AG04449 (cell line): ENCODE data around the gene DOCK3.
"Not testable (repeated sequence)": the region's sequence is repeated elsewhere in the genome, so short reads cannot be mapped to it uniquely, and the experiment has no call there.

ENCODE experiments used
- CTCF ChIA-PET: fragments of 350-600 bp; formaldehyde crosslinking; extraction: SDS; loops from one replicate; lab custom pipeline; 2021; ENCODE audit warnings: antibody characterized with exemption; lab: Yijun Ruan, JAX
- POLR2A ChIA-PET: fragments of 400-600, 350-600 bp; formaldehyde crosslinking; extraction: SDS; loops from one replicate; lab custom pipeline; 2020; ENCODE audit warnings: antibody characterized with exemption, inconsistent platforms; lab: Yijun Ruan, JAX
- DNase-seq: peaks from one replicate; pipeline ENCODE4 v3.0.0-alpha.2; 2010; ENCODE audit warnings: low read depth, low spot score
- H3K4me3 ChIP-seq: 2 replicates; pipeline ENCODE4 v1.5.1; 2011; ENCODE audit warnings: low read depth, mild to moderate bottlenecking, control low read depth, low read length
- TF ChIP-seq, protein P1 (sequence below): IDR thresholded peaks from one replicate; pipeline ENCODE4 v1.5.1; 2011; ENCODE audit warnings: mild to moderate bottlenecking, moderate library complexity, low read length, control low read depth, inconsistent platforms; ENCODE audit not compliant: insufficient read depth; ENCODE audit errors: missing control alignments

DOCK3 gene

DNA sequence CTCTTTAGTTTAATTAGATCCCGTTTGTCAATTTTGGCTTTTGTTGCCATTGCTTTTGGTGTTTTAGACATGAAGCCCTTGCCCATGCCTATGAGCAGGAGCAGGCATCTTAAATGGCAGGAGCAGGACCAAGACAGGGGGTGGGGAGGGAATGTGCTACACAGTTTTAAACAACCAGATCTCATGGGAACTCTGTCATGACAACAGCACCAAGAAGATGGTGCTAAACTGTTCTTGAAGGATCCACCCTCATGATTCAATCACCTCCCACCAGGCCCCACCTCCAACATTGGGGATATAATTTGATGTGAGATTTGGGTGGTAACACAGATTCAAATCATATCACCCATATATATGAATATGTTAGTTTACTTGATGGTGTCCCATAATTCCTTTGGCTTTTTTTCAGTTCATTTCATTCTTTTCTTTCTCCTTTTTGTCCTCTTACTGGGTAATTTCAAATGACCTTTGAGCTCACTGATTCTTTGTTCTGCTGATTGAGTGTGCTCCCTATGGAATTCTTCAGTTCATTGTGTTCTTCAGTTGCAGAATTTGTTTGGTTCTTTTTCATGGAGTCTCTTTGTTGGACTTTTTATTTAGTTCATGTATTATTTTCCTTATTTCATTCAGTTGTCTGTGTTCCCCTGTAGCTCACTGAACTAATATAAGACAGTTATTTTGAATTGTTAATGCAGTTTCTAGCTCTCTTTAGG lies 62.6 kb downstream of the DOCK3 start:
- TF ChIP-seq, protein P1, sequence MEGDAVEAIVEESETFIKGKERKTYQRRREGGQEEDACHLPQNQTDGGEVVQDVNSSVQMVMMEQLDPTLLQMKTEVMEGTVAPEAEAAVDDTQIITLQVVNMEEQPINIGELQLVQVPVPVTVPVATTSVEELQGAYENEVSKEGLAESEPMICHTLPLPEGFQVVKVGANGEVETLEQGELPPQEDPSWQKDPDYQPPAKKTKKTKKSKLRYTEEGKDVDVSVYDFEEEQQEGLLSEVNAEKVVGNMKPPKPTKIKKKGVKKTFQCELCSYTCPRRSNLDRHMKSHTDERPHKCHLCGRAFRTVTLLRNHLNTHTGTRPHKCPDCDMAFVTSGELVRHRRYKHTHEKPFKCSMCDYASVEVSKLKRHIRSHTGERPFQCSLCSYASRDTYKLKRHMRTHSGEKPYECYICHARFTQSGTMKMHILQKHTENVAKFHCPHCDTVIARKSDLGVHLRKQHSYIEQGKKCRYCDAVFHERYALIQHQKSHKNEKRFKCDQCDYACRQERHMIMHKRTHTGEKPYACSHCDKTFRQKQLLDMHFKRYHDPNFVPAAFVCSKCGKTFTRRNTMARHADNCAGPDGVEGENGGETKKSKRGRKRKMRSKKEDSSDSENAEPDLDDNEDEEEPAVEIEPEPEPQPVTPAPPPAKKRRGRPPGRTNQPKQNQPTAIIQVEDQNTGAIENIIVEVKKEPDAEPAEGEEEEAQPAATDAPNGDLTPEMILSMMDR, result no peak
- CTCF ChIA-PET, result no interaction called here
- POLR2A ChIA-PET, result no interaction called here
- no peak overlapping the region for H3K4me3 ChIP-seq
- no peak for DNase-seq

DNA sequence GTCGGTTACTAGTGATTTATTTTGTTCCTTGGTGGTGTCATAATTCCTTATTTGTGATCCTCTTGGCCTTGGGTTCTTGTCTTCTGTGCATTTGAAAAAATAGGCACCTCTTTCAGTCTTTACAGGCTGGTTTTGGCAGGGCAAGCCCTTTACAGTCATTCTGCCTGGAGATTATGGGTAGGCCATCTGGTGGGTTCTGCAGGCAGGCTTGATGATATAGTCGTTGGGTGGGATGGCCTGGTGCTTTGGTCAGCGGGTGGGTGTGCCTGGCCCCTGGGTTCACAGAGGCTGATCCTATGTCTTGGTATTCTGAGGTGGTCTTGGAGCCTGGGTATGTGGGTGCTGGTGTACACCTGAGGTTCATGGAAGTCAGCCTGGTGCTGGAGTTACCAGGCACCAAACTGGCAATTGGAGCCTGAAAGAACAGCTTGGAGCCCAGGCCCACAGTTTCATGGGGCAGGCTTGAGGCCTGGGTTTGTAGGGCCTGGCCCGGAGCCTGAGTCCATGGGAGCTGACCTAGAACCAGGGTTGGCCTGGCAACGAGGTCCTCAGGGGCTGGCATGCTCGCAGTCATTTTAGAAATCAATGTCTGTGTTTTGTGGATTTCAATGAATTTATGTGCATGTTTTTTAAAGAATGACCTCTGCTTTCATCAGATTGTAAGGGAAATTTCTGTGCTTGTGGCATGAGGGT lies 63.3 kb downstream of the DOCK3 start:
- CTCF ChIA-PET, result no interaction called here
- TF ChIP-seq, protein P1, result no peak
- POLR2A ChIA-PET, result no interaction called here
- DNase-seq, result no peak
- no peak overlapping the region for H3K4me3 ChIP-seq

DNA sequence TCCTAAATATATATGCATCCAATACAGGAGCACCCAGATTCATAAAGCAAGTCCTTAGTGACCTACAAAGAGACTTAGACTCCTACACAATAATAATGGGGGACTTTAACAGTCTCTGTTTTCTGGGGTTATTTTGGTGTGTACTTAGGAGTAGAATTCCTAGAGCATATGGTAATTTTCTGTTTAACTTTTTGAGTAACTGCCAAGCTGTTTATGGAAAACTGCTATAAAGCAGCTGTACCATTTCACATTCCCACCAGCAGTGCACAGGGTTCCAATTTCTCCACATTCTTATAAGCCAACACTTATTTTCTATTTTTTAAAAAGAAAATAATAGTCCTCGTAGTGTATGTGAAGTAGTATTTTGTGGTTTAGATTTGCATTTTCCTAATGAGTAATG lies 68.9 kb downstream of the DOCK3 start:
- H3K4me3 ChIP-seq, result no peak overlapping the region
- TF ChIP-seq, protein P1, result no peak
- DNase-seq, result no peak
- POLR2A ChIA-PET, result no interaction called here
- CTCF ChIA-PET, result no interaction called here

DNA sequence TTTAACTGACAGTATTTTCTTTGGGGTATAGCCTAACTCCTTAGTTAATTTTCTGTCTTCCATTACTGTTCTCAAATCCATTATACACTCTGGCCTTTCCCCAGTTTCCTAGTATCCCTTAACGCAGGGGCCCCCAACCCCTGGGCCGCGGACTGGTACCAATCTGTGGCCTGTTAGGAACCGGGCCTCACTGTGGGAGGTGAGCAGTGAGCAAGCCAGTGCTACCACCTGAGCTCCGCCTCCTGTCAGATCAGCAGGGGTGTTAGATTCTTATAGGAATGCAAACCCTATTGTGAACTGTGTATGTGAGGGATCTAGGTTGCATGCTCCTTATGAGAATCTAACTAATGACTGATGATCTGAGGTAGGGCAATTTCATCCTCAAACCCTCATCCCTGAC lies 75.1 kb downstream of the DOCK3 start:
- TF ChIP-seq, protein P1, result no peak
- H3K4me3 ChIP-seq, result no peak overlapping the region
- ChIA-PET POLR2A (no interaction called here), CTCF (no interaction called here)
- no peak for DNase-seq

DNA sequence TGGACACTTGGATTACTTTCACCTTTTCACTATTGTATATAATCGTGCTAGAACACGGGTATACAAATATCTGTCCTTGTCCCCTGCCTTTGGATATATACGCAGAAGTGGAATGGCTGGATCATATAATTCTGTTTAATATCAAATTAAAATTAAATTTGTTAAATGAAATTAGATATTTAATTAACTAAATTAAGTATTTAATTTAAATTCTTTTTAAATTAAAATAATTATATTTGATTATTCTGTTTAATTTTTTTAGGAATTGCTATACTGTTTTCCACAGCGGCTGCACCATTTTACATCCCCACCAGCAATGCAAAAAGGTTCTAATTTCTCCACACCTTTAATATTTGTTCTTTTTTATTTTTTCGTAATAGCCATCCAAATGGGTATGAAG lies 84.3 kb downstream of the DOCK3 start:
- POLR2A ChIA-PET, result no interaction called here

DNA sequence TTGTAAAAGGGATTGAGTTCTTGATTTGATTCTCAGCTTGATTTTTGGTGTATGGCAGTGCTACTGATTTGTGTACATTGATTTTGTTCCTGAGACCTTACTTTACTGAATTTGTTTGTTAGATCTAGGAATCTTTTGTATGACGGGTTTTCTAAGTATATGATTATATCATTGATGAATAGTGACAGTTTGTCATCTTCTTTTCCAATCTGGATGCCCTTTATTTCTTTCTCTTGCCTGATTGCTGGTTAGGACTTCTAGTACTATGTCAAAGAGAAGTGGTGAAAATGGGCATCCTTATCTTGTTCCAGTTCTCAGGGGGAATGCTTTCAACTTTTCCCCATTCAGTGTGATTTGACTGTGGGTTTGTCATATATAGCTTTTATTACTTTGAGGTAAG lies 103.0 kb downstream of the DOCK3 start:
- no peak overlapping the region for H3K4me3 ChIP-seq
- ChIA-PET CTCF (no interaction called here), POLR2A (no interaction called here)
- DNase-seq, result no peak
- TF ChIP-seq, protein P1, result no peak

More for the DNA sequence above, 84.3 kb downstream of the DOCK3 start:
- no peak for DNase-seq
- TF ChIP-seq, protein P1, result no peak
- CTCF ChIA-PET, result no interaction called here
- no peak overlapping the region for H3K4me3 ChIP-seq

DNA sequence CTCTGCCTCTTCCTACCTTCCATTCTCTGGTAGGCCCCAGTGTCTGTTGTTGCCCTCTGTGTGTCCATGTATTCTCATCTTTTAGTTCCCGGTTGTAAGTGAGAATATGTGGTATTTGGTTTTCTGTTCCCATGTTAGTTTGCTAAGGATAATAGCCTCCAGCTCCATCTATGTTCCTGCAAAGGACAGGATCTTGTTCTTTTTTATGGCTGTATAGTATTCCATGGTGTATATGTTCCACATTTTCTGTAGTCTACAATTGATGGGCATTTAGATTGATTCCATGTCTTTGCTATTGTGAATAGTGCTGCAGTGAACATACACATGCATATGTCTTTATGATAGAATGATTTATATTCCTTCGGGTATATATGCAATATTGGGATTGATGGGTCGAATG lies 107.0 kb downstream of the DOCK3 start:
- H3K4me3 ChIP-seq, DNase-seq, POLR2A ChIA-PET, CTCF ChIA-PET: not testable (repeated sequence)
